ENCODE measurements around the gene PLEKHA3. TPM values are rescaled to one million over a fixed set of nuclear protein-coding genes. Genes with fewer than 3 reads are reported as not detected.

PLEKHA3 gene
- total and polyA plus RNA-seq, 10 of the 15 experiments (the other 5 are each of a cell fraction or from before 2014, with no cell fraction given) = 1.4 to 21.1 (median 7.4) TPM

DNA sequence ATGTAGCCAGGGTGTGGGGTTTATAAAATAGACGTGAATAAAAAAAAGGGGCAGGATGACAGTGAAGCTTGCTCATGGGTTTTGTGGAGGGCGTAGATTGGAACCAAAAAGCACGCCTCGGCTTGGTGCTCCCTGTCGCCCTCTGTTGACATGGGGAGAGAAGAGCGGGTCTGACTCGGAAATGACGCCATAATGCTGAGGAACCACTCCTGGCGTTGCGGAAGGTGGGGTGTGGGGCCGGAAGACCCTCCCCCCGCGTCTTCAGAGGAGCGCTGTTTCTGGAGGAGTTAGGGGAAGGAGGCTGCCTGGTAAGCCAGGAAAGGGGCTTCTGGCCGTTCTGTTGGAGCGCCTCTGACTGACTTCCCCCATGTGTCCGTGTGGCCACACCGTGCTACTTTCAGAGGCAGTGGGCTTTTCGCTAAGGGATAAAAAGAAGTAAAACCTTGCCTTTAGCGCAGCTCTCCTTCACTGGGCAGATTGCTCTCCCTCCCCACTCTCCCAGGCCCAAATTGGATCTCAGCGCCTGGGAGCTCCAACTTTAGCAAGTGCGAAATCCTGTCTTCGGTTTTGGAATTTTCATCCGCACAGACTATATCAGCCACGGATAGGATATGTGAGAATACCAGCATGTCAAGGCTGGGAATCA lies 42.8 kb downstream of the PLEKHA3 start (continued):
- TF ChIP-seq BCL3 (IDR thresholded peaks at IDR 0.05; ENCODE audit: borderline replicate concordance, insufficient read depth, low read depth, low read length, poor library complexity, severe bottlenecking) = peak; percentile 4
- no peak for TF ChIP-seq NR2C2 (IDR thresholded peaks at IDR 0.05; ENCODE audit: borderline replicate concordance, control insufficient read depth, insufficient read length, low read depth)
- peak; percentile 46; the same call in 1 of the 2 replicates for TF ChIP-seq SMC3 (IDR thresholded peaks at IDR 0.05; ENCODE audit: borderline replicate concordance, low read length)
- no peak for TF ChIP-seq ZZZ3 (IDR thresholded peaks at IDR 0.05; ENCODE audit: control insufficient read depth, insufficient read length, low read depth)
- TF ChIP-seq WRNIP1 (IDR thresholded peaks at IDR 0.05; ENCODE audit: borderline replicate concordance, low read depth, low read length) = no peak
- no peak for TF ChIP-seq USF2 (IDR thresholded peaks at IDR 0.05; ENCODE audit: borderline replicate concordance, low read depth, low read length)
- no peak for TF ChIP-seq FOXK2 (IDR thresholded peaks at IDR 0.05)
- TF ChIP-seq SRF (IDR thresholded peaks at IDR 0.05; ENCODE audit: low read depth in 2 of 2, low read length in 2 of 2) = no peak
- TF ChIP-seq NBN (IDR thresholded peaks at IDR 0.05) = peak; percentile 90
- TF ChIP-seq TBL1XR1 (IDR thresholded peaks at IDR 0.05; ENCODE audit: low read depth, low read length) = no peak
- 0 out of 2 replicates have a peak, but pooled peaks have one; percentile 21 for TF ChIP-seq PAX5 (IDR thresholded peaks at IDR 0.05; ENCODE audit: borderline replicate concordance, low read depth, low read length)
- TF ChIP-seq EED (IDR thresholded peaks at IDR 0.05; ENCODE audit: low read depth) = peak; percentile 42; the same call in 1 of the 2 replicates
- peak; percentile 68; the same call in 2 of the 3 replicates for TF ChIP-seq POU2F2 (IDR thresholded peaks at IDR 0.05; ENCODE audit: borderline replicate concordance, low read depth, low read length)
- 0 out of 2 replicates have a peak, but pooled peaks have one; percentile 52 for TF ChIP-seq NKRF (conservative IDR thresholded peaks at IDR 0.05)
- TF ChIP-seq TCF7 (IDR thresholded peaks at IDR 0.05; ENCODE audit: borderline replicate concordance) = 0 out of 2 replicates have a peak, but pooled peaks have one; percentile 26
- TF ChIP-seq TAF1 (IDR thresholded peaks at IDR 0.05; ENCODE audit: borderline replicate concordance, low read depth, low read length) = peak; percentile 82
- peak; percentile 61 for TF ChIP-seq KLF5 (IDR thresholded peaks at IDR 0.05; ENCODE audit: partially characterized antibody)
- 0 out of 2 replicates have a peak, but pooled peaks have one; percentile 65 for TF ChIP-seq HDGF (IDR thresholded peaks at IDR 0.05)
- TF ChIP-seq E2F8 (IDR thresholded peaks at IDR 0.05; ENCODE audit: low read depth, partially characterized antibody) = peak; percentile 56
- no peak for TF ChIP-seq MEF2A (IDR thresholded peaks at IDR 0.05; ENCODE audit: insufficient read depth, low read depth, low read length)
- peak; percentile 68 for TF ChIP-seq PML (IDR thresholded peaks at IDR 0.05; ENCODE audit: low read length)

Data from GM12878 (cell line).